Activated gamma-delta T cell treated with anti-CD3 and anti-CD28 coated beads, Interleukin-2, amount 50 U/mL, for 16 hours (primary cell): ENCODE measurements around the gene ZWILCH.
"Not testable (repeated sequence)": the region's sequence is repeated elsewhere in the genome, so short reads cannot be mapped to it uniquely, and the experiment has no call there.

Source experiments
- DNase-seq: peaks from one replicate; pipeline ENCODE4 v3.0.0-alpha.2; 2020; ENCODE audit warnings: low read depth

The ZWILCH gene

DNA sequence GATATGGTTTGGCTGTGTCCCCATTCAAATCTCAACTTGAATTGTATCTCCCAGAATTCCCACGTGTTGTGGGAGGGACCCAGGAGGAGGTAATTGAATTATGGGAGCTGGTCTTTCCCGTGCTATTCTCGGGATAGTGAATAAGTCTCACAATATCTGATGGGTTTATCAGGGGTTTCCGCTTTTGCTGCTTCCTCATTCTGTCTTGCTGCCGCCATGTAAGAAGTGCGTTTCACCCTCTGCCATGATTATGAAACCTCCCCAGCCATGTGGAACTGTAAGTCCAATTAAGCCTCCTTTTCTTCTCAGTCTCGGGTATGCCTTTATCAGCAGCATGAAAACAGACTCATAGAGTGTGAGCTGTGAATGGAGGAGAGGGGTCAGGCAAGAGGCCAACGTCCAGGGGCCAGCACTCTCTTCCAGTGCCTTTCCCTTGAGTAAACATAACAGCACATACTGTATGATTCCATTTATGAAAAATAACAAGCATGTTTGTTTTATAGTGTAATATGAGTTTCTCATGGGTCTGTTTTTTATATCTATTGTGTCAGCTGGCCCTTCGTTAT is 76.9 kb downstream of the ZWILCH start:
- DNase-seq, result no peak

DNA sequence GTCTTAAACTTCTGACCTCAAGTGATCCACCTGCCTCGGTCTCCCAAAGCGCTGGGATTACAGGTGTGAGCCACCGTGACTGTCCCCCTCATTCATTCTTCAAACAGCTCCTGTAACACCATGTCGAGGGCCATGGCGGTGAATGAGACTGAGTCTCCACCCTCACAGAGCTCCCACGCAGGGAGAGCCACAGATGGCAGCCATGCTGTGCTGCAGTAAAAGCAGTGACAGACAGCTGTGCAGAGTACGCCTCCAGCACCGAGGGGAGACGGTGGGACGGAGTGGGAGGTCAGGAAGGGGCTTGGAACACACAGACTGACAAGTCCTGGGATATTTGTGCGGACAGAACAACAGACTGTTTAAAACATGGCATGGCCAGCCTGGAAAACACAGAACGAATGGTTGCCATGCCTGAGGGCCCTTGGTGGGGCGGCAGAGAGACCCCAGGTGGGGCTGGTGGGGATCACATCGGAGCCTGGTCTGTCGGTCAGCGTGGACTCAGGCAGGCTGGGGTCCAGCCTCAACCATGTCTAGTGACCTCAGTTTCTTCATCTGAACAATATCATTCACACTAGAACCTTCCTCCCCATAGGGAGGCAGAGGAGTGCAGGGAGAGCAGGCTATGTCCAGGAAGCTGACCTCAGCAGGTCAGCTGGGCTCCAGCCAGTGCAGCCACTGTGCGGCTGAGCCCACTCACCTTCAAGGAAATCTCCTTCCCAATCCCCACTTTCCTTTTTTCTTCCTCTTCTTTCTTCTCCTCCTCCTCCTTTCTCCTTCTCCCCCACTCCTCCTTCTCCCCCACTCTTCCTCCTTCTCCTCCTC is 81.2 kb downstream of the ZWILCH start:
- DNase-seq, result no peak

DNA sequence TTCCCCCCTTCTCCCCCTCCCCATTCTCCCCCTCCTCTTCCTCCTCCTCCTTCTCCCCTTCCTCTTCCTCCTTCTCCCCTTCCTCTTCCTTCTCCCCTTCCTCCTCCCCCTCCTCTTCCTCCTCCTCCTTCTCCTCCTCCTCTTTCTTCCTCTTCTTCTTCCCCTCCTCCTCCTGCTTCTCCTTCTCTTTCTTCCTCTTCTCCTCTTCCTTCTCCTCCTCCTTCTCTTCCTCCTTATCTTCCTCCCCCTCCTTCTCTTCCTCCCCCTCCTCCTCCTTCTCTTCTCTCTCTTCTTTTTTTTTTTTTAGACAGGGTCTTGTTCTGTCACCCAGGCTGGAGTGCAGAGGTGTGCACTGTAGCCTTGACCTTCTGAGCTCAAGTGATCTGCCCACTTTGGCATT is 81.9 kb downstream of the ZWILCH start:
- DNase-seq, result no peak

DNA sequence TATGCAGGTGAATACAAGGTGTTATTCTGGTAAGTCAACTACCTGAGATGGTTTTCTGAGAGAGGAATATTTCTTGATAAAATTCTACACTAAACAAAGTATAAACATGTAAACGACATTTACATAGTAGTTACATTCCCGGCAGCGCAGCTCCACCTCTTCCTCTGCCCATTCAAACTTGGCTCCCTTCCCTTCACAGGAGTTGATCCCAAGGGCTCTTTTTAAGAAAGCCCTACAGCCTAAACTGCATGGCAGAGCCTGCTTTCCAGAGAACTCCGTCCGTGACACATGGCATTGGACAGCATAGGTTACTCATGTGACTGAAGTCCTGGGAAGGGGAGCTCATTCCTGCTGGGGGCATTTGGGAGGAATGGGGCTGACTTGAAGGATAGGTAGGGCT is 82.6 kb downstream of the ZWILCH start:
- no peak for DNase-seq

GRCh38 chr15:66588537-66588936 is 83.4 kb downstream of the ZWILCH start:
- no peak for DNase-seq

DNA sequence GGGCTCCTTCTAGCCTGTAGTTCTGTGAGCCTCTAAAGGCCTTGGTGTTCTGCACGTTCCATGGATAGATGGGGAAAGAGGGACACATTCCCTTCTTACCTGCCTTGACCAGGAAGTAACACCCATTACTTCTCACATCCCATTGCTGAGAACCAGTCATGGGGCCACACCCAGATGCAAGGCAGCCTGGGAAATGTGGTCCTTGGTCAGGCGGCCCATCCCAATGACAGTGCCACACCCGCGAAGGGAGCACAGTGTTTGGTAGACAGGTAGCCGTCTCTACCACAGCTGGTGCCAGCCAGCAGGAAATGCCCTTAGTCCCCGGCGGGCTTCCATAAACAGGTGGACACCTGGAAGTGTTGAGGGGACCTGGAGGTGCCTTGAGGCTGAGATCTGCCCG is 83.8 kb downstream of the ZWILCH start:
- no peak for DNase-seq

- not testable (repeated sequence) for DNase-seq
Observed at GRCh38 chr15:66589429-66589828, 84.3 kb downstream of the ZWILCH start.

DNA sequence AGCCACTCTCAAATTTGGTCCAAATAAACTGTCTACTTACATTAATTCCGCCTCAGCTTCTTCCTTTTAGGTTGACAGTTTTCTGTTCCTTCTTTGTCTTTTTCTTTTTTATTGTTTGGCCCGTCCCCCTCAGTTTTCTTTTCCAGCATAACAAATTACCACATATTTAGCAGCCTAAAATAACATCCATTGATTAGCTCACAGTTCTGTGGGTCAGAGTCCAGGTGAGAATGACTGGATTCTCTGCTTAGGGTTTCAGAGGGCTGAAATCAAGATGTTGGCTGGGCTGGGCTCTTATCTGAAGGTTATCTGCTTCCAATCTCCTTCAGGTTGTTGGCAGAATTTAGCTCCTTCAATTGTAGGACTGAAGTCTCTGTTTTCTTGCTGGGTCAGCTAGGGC is 85.3 kb downstream of the ZWILCH start:
- DNase-seq, result no peak

DNA sequence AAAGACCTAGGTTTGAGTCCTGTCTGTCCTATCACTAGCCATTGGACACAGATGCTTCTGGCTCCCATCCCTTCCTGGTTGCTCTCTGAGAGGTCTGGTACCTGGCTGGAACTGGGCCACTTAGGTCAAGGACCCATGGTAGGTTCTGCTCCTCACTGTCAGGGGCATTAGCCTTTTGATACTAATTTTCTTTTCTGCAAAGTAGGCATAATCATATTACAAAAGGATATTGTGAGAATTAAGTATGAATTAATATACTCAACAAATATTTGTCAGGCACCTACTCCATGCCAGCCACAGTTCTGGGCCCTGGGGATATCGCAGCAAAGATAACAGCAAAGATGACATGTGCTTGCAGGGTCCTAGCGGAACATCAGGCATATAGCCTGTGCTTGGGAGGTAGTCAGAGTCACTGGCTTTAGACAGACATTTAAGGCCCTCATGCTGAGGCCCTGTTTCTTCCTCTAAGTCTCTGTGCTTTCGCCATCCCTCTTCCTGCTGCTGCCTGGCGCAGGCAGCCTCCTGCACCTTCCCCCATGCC is 86.3 kb downstream of the ZWILCH start:
- DNase-seq, result no peak

- DNase-seq, result no peak
Observed at GRCh38 chr15:66592505-66593218, 87.5 kb downstream of the ZWILCH start.

GRCh38 chr15:66593219-66593780 is 88.2 kb downstream of the ZWILCH start:
- DNase-seq, result no peak

- no peak for DNase-seq
Observed at GRCh38 chr15:66594344-66594743, 89.2 kb downstream of the ZWILCH start.

DNA sequence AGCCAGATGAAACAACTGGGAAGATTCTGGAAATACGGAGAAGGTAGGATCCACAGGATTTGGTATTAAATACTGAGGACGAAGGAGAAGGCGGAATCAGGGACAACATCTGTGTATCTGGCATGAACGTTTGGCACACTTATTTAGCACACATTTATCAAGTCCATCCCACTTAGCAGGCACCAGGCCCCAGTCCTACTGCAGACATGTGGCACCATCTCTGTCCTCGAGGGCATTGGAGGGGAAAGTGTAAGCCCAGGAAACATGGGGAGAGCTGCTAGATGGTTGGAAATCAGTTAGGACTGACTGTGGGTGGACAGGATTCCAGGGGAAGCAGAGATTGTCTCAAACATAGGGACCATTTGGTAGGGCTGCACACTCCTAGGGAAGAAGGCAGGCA is 89.7 kb downstream of the ZWILCH start:
- DNase-seq, result no peak

- no peak for DNase-seq
Observed at GRCh38 chr15:66595332-66595731, 90.2 kb downstream of the ZWILCH start.

GRCh38 chr15:66595931-66596545 is 90.9 kb downstream of the ZWILCH start:
- DNase-seq, result no peak

GRCh38 chr15:66598095-66598815 is 93.1 kb downstream of the ZWILCH start:
- no peak for DNase-seq
